GM18505 (cell line): ENCODE measurements around the gene DDIT3.
"Not testable (repeated sequence)": the region's sequence is repeated elsewhere in the genome, so short reads cannot be mapped to it uniquely, and the experiment has no call there.

ENCODE experiments used
- ATAC-seq: cut with Tn5 transposase; IDR thresholded peaks from one replicate; pipeline ENCODE4 v1.9.1; 2021; ENCODE audit not compliant: unreplicated experiment
- POLR2A ChIP-seq: IDR thresholded peaks from 4 replicates; pipeline ENCODE4 v1.6.1; 2011; ENCODE audit warnings: borderline replicate concordance; ENCODE audit not compliant: insufficient read depth, insufficient read length; ENCODE audit errors: extremely low read depth

The DDIT3 gene

GRCh38 chr12:57516617-57517153, 3.6 kb downstream of the DDIT3 start:
- TF ChIP-seq POLR2A, result peak; percentile 23
- no peak for ATAC-seq

DNA sequence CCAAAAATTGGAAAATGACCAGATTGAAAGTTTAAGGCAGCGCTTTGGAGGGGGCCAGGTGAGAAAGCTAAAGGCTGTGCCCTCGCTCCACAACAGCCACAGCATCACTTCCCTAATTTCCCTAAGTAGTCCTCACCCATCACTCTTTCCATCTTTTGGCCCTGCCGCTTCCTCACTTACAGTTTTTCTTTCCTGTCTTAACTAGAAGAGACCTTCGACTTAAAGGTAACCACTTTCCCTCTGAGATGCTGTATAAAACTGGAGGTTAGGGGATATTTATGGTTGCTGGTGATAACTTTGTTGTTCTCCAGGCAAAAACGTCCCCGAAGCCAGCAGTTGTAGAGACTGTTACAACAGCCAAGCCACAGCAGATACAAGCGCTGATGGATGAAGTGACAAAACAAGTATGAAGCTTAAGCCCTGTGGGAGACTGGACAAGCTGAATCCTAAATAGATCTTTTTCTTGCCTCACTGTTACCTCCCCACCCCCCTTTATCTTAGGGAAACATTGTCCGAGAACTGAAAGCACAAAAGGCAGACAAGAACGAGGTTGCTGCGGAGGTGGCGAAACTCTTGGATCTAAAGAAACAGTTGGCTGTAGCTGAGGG, 4.3 kb downstream of the DDIT3 start:
- peak; percentile 25 for TF ChIP-seq POLR2A
- ATAC-seq, result no peak

GRCh38 chr12:57515408-57515933, 4.8 kb downstream of the DDIT3 start:
- ATAC-seq, result no peak

DNA sequence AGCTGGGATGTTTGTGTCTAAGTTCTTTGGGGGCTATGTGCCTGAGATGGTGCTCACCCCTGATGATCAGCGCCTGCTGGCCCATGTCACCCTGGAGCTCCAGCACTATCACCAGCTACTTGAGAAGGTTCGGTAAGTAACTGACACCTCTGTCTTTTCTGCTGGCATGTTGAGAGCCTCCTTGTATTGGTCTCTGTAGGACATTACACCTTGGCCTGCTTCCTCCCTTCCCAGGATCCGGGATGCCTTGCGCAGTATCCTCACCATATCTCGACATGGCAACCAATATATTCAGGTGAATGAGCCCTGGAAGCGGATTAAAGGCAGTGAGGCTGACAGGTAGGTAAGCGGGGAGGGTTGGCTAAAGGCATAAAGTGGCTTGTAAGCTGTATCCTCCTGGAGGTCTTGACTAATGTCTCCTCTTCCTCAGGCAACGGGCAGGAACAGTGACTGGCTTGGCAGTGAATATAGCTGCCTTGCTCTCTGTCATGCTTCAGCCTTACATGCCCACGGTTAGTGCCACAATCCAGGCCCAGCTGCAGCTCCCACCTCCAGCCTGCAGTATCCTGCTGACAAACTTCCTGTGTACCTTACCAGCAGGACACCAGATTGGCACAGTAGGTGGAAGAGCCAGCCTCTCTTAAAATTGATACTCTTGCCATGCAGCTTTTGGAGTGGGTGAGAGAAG, 5.5 kb downstream of the DDIT3 start:
- no peak for ATAC-seq

More at GRCh38 chr12:57515408-57515933, 4.8 kb downstream of the DDIT3 start:
- TF ChIP-seq POLR2A, result no peak

GRCh38 chr12:57514246-57514645, 6.1 kb downstream of the DDIT3 start:
- ATAC-seq, result not testable (repeated sequence)

More for the DNA sequence above, 5.5 kb downstream of the DDIT3 start:
- TF ChIP-seq POLR2A, result no peak

DNA sequence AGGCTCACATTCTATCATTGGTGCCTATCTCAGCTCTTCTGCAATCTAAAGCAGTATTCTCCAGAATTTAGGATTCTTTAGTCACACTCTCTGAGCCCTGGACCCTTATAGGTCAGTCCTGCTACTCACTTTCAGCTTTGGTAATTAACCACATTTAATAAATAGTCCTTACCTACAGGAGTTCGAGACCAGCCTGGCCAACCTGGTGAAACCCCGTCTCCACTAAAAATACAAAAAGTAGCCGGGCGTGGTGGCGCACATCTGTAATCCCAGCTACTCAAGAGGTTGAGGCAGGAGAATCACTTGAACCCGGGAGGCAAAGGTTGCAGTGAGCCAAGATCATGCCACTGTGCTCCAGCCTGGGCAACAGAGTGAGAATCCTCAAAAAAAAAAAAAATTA, 6.6 kb downstream of the DDIT3 start:
- not testable (repeated sequence) for ATAC-seq

GRCh38 chr12:57513266-57513665, 7.0 kb downstream of the DDIT3 start:
- ATAC-seq, result no peak
- no peak for TF ChIP-seq POLR2A

GRCh38 chr12:57512665-57513064, 7.6 kb downstream of the DDIT3 start:
- ATAC-seq, result no peak
- TF ChIP-seq POLR2A, result no peak

GRCh38 chr12:57511588-57512325, 8.6 kb downstream of the DDIT3 start:
- no peak for TF ChIP-seq POLR2A
- no peak for ATAC-seq

DNA sequence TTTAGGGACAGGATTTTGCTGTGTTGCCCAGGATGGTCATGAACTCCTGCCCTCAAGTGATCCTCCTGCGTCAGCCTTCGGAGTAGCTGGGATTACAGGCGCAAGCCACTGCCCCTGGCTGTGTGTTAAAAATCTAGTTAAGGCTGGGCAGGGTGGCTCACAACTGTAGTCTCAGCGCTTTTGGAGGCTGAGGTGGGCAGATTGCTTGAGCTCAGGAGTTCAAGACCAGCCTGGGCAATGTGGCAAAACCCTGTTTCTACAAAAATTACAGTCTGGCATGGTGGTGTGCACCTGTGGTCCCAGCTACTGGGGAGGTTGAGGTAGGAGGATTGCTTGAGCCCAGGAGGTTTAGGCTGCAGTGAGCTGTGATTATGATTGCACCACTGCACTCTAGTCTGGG, 9.2 kb downstream of the DDIT3 start:
- ATAC-seq, result no peak
- no peak for TF ChIP-seq POLR2A

DNA sequence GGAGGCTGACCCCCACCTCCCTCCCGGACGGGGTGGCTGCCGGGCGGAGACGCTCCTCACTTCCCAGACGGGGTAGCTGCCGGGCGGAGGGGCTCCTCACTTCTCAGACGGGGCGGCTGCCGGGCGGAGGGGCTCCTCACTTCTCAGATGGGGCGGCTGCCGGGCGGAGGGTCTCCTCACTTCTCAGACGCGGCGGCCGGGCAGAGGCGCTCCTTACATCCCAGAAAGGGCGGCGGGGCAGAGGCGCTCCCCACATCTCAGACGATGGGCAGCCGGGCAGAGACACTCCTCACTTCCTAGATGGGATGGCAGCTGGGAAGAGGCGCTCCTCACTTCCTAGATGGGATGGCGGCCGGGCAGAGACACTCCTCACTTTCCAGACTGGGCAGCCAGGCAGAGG, 12.5 kb downstream of the DDIT3 start:
- ATAC-seq, result not testable (repeated sequence)

DNA sequence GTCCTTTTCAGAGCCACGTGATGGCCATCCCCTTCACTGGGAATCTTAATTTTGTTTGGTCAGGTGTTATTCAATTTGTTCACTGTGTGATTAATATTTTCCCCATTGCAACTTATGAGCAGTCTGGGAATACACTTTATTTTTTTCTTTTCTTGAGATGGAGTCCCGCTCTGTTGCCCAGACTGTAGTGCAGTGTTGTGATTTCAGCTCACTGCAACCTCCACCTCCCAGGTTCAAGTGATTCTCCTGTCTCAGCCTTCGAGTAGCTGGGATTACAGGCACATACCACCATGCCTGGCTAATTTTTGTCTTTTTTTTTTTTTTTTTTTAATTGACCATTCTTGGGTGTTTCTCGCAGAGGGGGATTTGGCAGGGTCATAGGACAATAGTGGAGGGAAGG, 13.8 kb downstream of the DDIT3 start:
- ATAC-seq, result not testable (repeated sequence)

DNA sequence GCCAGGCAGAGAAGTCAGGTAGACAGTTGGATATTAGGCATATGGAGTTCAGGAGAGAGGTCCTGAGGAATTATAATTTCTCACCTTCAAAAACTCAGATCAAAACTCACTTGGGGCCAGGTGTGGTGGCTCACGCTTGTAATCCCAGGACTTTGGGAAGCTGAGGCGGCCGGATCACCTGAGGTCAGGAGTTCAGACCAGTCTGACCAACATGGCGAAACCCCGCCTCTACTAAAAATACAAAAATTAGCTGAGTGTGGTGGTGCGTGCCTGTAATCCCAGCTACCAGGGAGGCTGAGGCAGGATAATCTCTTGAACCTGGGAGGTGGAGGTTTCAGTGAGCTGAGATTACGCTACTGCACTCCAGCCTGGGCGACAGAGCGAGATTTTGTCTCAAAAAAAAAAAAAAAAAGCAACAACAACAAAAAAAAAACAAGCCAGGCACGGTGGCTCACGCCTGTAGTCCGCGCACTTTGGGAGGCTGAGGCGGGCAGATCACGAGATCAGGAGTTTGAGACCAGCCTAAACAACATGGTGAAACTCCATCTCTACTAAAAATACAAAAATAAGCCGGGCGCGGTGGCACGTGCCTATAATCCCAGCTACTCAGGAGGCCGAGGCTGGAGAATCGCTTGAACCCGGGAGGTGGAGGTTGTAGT, 17.9 kb downstream of the DDIT3 start:
- not testable (repeated sequence) for ATAC-seq

GRCh38 chr12:57500213-57500612, 20.1 kb downstream of the DDIT3 start:
- no peak for TF ChIP-seq POLR2A
- ATAC-seq, result no peak
